HG02981 (cell line): Measurements from ENCODE around the gene SSBP2.
"Not testable (repeated sequence)": the region's sequence is repeated elsewhere in the genome, so short reads cannot be mapped to it uniquely, and the experiment has no call there.

Source experiments
- ATAC-seq: cut with Tn5 transposase; IDR thresholded peaks from one replicate; pipeline ENCODE4 v1.9.1; 2021; ENCODE audit warnings: mild to moderate bottlenecking, moderate library complexity; ENCODE audit not compliant: unreplicated experiment

SSBP2 gene

DNA sequence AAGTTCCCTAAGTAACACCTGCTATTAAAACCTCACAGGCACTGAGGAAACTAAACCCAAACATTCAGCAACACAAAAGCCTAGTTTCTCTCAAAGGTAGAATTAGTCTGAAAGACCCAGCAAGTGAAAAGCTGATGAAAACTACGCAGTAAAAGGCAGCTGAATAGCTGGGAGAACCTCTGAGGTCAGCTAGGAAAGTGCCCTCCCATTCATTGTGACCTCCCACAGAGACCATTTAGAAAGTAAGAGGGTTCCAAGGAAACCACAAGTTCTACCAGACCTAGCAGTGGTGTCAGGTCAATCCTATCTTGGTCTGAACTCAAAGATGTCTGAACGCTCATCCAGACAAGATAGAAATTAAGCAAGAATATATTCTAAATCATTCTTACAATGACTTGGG is 144.7 kb downstream of the SSBP2 start:
- ATAC-seq, result no peak

DNA sequence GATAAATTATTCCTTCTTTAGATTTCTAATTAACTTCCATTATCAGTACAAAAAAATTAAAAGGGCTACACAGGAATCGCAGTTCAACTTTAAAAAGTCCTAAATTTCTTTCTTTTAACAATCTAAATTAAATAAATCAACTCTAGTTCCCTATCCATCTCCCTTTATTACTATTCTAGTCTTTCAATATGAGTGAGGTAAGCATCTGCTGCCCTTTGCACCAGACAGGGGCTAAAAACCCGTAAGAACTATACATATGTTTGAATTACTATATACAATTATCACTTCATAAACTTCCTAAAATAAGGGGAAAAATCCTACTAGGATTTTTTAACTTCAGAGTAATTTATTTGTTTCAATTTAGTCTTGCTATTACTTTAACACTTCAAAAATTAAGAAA is 145.6 kb downstream of the SSBP2 start:
- no peak for ATAC-seq

DNA sequence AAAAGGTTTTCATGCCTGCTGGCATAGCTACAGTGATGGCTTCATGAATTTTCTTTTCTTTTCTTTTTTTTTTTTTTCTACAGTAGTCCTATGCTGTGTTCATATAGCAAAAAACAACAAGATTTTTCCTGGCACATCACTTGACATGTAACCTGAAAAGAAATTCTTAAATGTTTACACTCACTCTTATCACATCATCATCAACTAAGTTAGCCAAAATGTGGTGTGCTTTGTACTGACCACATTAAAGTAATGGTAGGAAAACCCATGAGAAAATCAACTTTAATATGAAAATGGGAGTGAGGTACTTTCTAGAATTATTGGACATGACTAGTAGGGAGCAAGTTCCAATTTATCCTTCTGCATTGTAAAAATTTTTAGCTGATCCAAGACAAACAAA is 146.7 kb downstream of the SSBP2 start:
- ATAC-seq, result no peak

DNA sequence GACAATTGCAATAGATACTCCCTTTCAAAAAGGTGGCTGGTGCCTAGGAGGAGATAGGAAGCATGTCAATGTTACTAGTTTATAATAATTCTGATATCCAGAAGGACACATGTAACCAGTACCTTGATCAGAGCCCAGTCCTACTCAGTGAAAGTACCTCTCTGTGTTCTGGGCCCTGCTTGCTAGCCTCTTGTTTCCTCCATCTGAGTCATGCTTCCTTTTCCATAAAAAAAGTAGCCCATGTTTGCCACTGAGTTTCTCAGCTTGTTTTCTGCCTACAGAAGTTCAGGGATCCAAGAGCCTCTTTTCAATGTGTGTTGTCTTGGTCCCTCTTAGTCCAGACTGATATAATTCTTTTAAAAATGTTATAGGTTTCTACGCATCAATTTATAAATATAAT is 149.0 kb downstream of the SSBP2 start:
- ATAC-seq, result no peak

DNA sequence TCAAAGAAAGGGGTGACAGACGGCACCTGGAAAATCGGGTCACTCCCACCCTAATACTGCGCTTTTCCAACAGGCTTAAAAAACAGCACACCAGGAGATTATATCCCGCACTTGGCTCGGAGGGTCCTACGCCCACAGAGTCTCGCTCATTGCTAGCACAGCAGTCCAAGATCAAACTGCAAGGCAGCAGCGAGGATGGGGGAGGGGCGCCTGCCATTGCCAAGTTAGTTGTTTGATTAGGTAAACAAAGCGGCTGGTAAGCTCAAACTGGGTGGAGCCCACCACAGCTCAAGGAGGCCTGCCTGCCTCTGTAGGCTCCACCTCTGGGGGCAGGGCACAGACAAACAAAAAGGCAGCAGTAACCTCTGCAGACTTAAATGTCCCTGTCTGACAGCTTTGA is 158.8 kb downstream of the SSBP2 start:
- ATAC-seq, result not testable (repeated sequence)

DNA sequence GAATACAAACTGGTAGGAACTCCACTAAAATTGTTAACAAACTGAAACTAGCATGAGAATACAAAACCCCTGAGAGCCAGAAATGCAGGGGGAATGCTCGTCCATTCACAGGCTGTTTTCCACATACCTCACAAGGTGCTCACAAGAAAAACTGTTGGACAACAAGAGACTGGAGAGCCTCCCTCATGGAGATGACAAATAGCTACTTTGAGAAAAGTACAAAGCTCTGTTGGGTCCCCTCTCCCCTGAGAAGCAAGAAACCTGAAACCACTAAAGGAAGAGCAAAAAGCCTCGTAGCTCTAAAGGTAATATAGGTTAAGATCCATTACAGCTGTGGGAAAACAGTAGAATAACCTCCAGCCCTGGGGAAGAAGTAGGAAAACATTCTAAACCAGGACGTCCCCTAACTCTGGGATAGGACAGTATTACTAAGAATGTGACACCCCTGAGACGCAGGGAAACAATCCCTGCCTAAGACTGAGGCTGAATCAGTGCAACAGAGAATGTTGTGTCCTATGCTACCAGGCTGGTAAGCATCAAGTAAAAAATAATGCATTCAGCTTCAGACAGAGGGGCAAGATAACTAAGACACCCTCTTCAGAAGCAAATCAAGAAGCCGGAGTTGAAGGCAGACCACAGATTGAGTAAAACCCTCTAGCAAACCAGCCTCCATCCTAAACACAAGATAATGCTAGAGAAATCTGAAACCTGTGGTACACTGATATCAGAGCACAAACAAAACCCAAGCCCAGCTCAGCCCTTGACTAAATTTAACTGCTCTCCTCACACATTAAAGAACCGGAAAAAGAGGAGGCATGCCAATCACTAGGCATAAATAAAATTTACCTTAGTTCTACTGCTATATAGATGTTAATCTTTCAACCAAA is 160.2 kb downstream of the SSBP2 start:
- no peak for ATAC-seq

DNA sequence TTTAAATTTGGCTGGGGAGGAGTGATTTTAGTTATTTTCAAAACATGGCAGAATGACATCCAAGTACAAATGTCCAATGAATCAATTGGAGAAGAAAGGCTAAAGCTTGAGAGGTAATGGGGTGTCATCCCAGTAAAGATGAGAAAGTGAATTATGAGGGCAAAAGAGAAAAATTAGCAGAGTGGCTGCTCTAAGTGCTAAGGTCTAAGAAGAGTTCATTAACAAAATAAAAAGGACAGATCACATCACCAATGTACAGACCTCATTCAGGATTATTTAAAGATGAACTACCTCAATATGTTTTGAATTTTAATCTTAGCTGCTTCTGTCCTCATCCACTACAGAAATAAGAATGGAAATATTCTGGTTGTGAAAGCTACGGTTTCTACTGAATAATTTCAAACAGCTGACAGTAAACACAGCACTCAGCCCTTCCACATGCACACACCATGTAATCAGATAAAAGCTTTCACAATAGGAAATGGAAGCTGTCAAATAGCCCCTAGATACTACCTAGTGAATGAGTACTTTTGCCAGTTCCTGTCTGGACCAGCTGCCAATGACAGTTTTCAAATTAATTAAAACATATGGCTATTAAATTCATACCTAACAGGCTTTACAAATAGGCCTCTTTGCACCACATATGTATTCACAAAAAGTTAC is 171.5 kb downstream of the SSBP2 start:
- ATAC-seq, result peak; percentile 63

DNA sequence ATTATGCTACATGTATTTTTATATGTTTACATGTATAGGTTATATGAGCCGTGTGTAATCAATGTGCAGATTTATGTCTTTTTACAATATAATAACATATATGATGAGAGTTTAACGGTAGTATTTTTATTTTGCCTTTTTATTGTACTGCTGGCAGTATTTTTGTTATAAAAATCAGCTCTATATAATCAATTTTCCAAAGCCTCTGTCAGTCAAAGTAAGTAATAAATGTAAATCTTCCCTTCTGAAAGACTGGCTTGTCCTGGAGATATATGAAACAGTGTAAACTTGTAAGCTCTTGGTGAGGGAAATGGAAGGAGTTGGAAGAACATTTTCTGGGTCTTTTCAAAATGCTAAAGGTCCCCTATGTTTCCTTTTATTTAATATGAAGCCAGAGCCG is 173.8 kb downstream of the SSBP2 start:
- ATAC-seq, result no peak

DNA sequence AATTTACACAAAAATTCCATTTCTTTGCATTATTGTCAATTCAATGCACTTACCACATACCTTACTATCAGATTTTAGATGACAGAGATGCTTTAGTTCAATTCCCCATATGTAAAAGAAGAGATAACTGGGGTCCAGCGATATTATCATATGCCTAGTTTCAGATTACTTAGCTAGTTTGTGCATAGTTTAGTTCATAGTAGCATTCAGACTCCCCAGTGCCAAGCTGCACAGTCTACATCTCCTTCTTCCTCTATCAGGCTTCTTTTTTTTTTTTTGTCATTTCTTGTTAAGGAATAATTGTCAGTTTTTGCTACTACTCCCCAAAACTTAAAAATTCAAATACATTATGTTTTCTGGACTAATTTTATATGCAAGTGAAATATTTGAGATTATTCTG is 175.0 kb downstream of the SSBP2 start:
- ATAC-seq, result no peak

DNA sequence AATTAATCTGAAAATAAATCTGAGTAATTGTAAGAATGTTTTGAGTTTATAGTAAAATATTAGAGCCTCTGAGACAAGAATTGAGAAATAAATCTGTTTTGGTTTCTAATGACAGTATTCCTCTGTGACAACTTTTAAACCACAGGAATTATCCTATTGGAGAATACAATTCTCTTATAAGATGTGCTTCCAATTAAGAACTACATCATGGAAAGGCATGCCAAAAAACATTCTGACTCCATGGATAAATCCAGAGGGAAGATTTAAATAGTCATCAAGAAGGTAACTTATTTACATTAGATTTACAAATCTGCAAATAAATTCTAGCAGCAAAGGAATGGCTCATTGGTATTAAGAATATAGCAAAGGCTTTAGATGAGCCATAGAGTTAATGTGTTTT is 178.7 kb downstream of the SSBP2 start:
- ATAC-seq, result no peak

DNA sequence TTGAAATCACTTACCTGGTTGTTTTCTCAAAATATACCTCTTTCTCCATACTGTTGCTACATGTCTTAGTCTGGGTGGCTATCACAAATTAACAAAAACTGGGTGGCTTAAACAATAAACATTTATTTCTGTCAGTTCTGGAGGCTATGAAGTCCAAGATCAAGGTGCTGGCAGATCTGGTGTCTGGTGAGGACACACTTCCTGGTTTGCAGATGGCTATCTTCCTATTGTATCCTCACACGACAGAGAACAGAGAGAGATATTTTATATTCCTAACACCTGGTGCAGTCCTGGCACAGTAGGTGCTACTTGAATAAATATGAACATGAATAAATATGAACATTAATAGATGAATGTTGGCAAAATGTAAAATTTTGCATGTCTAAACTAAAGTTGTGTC is 192.7 kb downstream of the SSBP2 start:
- ATAC-seq, result no peak

DNA sequence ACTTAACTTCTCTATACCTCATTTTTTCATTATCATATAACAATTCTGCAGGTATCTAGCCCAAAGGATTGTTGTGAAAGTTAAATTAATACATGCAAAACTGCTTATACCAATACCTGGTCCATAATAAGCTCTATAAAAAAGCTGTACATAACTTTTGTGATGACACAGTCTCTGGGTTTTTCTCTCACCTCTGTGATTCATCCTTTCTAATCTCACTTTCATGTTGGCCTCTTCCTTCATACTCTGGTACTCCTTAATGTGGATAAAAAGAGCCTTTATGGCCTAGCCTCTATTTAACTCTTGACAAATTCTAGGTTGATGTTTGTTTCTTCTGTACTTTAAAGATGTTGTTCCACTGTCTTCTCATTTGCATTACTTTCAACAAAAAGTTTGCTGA is 194.1 kb downstream of the SSBP2 start:
- ATAC-seq, result no peak

DNA sequence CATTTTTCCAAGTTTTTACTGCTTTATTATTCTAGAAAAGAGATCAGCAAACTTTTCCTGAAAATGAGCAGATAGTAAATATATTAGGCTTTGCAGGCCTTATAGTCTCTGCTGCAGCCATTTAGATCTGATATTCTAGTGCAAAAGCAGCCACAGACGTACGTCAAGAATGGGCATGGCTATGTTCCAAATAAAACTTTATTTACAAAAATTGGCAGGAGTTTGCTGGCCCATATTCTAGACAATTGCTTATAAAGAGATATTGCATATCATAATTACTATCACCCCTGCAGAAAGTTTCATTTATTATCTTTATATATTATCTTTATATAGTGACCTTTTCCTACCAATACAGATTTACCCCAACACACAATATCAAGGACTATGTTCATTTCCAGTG is 195.0 kb downstream of the SSBP2 start:
- no peak for ATAC-seq

DNA sequence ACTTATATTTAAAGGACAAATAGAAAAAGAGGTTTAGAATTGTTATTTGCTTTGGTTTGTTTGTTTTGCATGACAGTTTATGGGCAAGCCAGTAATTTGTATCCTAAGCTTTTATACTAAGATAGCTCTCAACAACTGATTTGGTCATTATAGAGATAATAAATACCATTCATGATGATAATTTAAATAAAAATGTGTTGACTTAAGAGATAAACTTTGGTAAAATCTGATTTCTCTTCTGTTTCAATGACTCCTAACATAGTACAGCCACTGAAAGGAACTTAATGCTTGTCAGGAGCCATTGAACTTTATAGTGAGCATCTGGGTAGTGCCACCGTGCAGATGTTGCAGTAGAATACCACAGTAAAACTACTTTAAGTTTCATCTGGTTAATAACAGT is 196.2 kb downstream of the SSBP2 start:
- ATAC-seq, result no peak

DNA sequence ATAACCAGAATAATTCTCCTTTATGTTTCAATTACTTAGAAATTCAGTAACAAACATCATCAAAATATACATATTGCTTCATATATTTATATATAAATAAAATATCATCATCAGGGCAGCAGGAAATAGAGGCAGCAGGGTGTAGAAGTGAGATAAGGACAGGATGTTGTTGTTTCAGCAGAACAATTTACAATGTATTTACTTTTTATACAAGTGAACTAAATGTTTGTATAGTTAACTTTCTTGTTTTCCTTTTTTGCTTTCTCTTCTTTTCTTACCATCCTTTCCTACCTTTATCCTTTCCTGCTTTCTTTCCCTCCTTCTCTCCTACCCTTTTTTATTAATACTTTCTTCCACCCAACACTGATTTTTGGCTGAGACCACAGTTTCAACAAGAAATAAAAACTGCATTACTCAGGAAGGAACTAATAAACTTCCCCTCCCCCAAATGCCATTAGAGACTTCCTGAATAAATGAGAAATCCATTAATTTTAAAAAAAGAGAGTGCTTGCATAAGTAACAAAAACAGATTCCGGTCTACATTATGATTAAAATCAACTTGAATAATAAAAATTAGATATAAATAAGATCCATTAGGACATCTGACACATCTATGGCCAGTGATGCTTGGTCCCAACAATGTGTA is 197.2 kb downstream of the SSBP2 start:
- no peak for ATAC-seq

DNA sequence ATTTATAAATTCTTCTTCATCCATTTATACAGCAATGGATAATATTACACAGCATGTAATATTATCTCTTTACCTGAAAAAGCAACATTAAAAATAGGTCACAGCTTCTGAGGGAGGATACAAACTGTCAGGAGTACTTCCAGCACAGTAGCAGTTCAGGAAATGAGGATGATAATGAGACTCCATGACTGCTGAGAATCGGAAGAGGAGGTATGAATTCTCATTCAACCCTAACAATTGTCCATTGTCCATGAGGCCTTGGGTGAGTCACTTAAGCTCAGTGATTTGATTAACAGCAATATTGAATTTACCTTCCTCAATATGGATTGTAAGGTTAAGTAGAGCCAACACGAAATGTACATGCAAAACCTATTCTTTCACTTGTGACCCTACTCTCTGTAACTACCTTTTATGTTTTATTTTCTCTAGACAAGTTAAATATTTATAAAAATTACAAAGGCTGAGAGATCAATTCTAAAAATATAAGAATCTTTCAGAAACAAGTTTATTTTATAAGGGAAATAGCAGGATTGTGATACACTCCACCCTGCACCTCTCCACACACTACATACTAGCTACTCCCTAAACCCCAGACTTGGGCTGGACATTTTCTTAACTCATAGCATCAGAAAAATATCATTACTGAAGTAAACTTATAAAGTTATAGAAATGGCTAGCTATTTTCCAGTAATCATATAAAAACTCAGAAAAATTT is 197.9 kb downstream of the SSBP2 start:
- no peak for ATAC-seq

DNA sequence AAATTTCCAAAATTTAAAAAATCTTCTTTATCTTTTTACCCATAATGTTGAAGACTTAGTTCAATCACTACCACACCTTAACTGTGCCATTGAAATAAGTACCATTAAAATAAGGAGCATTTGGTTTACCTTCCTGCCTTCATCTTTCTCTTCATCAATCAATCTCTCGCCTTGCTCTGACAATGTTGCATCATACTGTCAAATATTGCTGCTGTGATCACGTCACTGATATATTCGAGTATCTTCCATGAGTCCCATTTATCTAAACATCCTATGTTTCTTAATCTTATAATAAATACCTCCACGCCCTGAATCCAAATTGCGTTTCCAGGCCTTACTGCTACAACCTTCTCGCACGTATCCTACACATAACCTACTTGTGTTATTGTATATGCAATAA is 201.8 kb downstream of the SSBP2 start:
- ATAC-seq, result no peak

DNA sequence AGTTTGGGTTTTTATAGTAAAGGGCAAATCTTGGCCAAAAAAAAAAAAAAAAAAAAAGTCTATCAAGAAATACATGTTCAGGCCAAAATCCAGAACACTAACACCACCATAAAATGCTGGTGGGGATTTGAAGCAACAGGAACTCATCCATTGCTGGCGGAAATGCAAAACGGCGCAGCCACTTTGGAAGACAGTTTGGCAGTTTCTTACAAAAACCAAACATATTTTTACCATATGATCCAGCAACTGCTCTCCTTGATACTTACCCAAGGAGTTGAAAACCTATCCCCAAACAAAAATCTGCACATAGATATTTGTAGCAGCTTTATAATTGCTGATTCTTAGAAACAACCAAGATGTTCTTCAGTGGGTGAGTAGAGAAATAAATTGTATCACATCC is 203.9 kb downstream of the SSBP2 start:
- ATAC-seq, result no peak

DNA sequence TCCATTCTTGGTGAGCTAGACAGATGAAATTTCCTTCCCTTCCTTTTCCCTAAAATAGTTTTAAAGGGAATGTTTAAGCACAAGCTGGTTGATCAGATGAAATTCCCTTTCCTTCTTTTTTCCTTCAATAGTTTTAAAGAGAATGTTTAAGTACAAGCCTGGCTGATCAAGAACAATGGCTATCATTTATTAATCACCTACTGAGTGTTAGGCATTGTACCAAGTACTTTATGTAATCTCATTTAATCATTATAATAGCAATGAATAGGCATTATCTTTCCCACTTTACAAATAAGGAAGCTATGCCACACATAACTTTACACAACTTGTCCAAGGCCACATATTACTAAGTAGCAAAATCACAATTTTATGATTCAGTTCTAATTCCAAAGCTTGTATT is 205.0 kb downstream of the SSBP2 start:
- ATAC-seq, result no peak

DNA sequence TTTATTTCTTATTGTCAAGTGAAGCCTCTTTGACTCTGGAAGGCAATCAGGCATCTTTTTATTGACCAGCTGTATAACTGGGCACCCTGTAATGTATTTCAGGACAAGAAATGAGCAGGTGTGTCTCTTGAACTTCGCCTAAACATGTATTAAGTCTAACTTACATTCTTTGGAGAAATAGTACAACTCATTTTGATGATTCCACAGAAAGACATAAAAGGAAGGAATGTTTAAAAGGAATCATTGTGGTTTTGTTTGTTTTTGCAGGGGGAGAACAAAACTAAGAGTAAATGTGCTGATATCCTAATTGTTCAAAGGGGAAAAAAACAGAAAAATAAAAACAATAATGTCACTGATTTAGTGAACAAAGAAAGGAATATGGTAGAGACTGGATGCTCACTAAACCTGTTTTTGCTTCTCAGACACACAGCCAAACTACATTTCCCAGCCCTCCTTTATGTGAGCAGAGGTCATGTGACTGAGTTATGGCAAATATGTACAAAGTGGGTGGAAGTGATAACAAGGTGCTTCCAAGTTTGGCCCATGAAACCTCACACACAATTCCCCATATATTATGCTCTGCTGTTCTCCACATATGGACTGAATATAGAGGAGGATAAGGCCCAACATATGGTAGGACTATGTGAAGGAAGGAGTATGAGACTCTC is 206.4 kb downstream of the SSBP2 start:
- no peak for ATAC-seq

DNA sequence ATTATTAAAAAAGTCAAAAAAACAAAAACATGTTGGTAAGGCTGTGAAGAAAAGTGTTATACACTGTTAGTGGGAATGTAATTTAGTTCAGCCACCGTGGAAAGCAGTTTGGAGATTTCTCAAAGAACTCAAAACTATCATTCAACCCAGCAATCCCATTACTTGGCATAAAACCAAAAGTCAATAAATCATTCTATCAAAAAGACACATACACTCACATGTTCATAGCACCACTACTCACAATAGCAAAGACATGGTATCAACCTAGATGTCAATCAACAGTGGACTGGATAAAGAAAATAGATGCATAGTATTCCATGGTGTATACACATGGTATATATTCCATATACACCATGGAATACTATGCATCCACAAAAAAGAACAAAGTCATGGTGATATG is 208.7 kb downstream of the SSBP2 start:
- no peak for ATAC-seq
